ENCODE measurements around the gene AOX1.

AOX1 gene

GRCh38 chr2:200674837-200675236, 89.0 kb downstream of the AOX1 start:
- TF ChIP-seq TAF1 (IDR thresholded peaks at IDR 0.05; ENCODE audit: borderline replicate concordance, insufficient read depth, low read length) = no peak
- TF ChIP-seq SIN3A (IDR thresholded peaks at IDR 0.05; ENCODE audit: borderline replicate concordance, insufficient read depth, low read length) = no peak
- TF ChIP-seq POLR2AphosphoS5 (IDR thresholded peaks at IDR 0.05; ENCODE audit: low read depth, low read length) = no peak

GRCh38 chr2:200677171-200677570, 91.4 kb downstream of the AOX1 start:
- TF ChIP-seq POLR2AphosphoS5 (IDR thresholded peaks at IDR 0.05; ENCODE audit: low read depth, low read length) = no peak
- TF ChIP-seq, protein P1, sequence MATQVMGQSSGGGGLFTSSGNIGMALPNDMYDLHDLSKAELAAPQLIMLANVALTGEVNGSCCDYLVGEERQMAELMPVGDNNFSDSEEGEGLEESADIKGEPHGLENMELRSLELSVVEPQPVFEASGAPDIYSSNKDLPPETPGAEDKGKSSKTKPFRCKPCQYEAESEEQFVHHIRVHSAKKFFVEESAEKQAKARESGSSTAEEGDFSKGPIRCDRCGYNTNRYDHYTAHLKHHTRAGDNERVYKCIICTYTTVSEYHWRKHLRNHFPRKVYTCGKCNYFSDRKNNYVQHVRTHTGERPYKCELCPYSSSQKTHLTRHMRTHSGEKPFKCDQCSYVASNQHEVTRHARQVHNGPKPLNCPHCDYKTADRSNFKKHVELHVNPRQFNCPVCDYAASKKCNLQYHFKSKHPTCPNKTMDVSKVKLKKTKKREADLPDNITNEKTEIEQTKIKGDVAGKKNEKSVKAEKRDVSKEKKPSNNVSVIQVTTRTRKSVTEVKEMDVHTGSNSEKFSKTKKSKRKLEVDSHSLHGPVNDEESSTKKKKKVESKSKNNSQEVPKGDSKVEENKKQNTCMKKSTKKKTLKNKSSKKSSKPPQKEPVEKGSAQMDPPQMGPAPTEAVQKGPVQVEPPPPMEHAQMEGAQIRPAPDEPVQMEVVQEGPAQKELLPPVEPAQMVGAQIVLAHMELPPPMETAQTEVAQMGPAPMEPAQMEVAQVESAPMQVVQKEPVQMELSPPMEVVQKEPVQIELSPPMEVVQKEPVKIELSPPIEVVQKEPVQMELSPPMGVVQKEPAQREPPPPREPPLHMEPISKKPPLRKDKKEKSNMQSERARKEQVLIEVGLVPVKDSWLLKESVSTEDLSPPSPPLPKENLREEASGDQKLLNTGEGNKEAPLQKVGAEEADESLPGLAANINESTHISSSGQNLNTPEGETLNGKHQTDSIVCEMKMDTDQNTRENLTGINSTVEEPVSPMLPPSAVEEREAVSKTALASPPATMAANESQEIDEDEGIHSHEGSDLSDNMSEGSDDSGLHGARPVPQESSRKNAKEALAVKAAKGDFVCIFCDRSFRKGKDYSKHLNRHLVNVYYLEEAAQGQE (IDR thresholded peaks at IDR 0.05; ENCODE audit: insufficient read depth in 1 of 2, low read depth in 2 of 2, low read length in 2 of 2) = no peak
- no peak for TF ChIP-seq SIN3A (IDR thresholded peaks at IDR 0.05; ENCODE audit: borderline replicate concordance, insufficient read depth, low read length)
- no peak for TF ChIP-seq TAF1 (IDR thresholded peaks at IDR 0.05; ENCODE audit: borderline replicate concordance, insufficient read depth, low read length)
- no peak for TF ChIP-seq FOXP2 (optimal IDR thresholded peaks at IDR 0.05; ENCODE audit: borderline replicate concordance, extremely low read depth, extremely low read length, insufficient read depth)

GRCh38 chr2:200677721-200678532, 92.1 kb downstream of the AOX1 start:
- TF ChIP-seq, protein P1 (IDR thresholded peaks at IDR 0.05; ENCODE audit: insufficient read depth in 1 of 2, low read depth in 2 of 2, low read length in 2 of 2) = no peak
- TF ChIP-seq TAF1 (IDR thresholded peaks at IDR 0.05; ENCODE audit: borderline replicate concordance, insufficient read depth, low read length) (no peak), FOXP2 (optimal IDR thresholded peaks at IDR 0.05; ENCODE audit: borderline replicate concordance, extremely low read depth, extremely low read length, insufficient read depth) (no peak), SIN3A (IDR thresholded peaks at IDR 0.05; ENCODE audit: borderline replicate concordance, insufficient read depth, low read length) (no peak), POLR2AphosphoS5 (IDR thresholded peaks at IDR 0.05; ENCODE audit: low read depth, low read length) (no peak)

DNA sequence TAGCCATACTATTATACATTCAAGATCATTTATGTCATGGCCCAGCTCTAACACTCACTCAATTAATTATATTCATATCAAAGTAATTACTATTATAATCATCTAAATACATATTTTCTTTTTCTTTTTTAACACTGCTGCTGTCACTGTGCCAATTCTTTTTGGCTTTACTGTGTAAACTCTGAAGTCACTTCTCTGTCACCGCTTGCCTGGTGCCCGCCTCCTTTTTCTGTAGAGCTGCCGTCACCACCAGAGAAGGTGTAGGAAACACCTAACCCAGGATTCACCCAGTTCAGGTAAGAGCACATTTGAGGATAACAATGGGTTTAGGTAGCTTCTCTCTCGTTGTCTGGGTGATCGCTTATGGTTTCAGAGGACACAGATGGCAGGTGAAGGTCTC, 93.3 kb downstream of the AOX1 start:
- no peak for TF ChIP-seq TAF1 (IDR thresholded peaks at IDR 0.05; ENCODE audit: borderline replicate concordance, insufficient read depth, low read length)
- no peak for TF ChIP-seq SIN3A (IDR thresholded peaks at IDR 0.05; ENCODE audit: borderline replicate concordance, insufficient read depth, low read length)
- no peak for TF ChIP-seq POLR2AphosphoS5 (IDR thresholded peaks at IDR 0.05; ENCODE audit: low read depth, low read length)
- TF ChIP-seq FOXP2 (optimal IDR thresholded peaks at IDR 0.05; ENCODE audit: borderline replicate concordance, extremely low read depth, extremely low read length, insufficient read depth) = no peak
- TF ChIP-seq, protein P1 (IDR thresholded peaks at IDR 0.05; ENCODE audit: insufficient read depth in 1 of 2, low read depth in 2 of 2, low read length in 2 of 2) = no peak

DNA sequence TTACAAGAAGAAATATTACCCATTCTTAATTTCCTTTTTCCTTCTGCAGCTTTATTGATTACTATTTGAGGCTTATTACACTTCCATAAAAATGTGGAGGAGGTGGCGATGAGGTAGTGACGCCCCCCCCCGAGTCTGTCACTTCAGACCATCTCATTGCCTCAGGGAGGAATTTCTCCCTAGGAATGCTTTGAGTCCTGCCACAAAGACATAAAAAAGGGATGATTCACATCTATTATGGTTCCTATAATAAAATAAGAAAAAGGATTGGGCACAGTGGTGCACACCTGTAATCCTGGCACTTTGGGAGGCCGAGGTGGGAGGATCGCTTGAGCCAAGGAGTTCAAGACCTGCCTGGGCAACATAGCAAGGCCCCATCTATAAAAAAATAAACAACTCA, 93.7 kb downstream of the AOX1 start:
- TF ChIP-seq TAF1 (IDR thresholded peaks at IDR 0.05; ENCODE audit: borderline replicate concordance, insufficient read depth, low read length) = no peak
- TF ChIP-seq, protein P1 (IDR thresholded peaks at IDR 0.05; ENCODE audit: insufficient read depth in 1 of 2, low read depth in 2 of 2, low read length in 2 of 2) = no peak
- no peak for TF ChIP-seq FOXP2 (optimal IDR thresholded peaks at IDR 0.05; ENCODE audit: borderline replicate concordance, extremely low read depth, extremely low read length, insufficient read depth)
- TF ChIP-seq SIN3A (IDR thresholded peaks at IDR 0.05; ENCODE audit: borderline replicate concordance, insufficient read depth, low read length) = no peak
- no peak for TF ChIP-seq POLR2AphosphoS5 (IDR thresholded peaks at IDR 0.05; ENCODE audit: low read depth, low read length)
